K562 (cell line): ENCODE results near the gene PLCB3. TPM values are rescaled to one million over a fixed set of nuclear protein-coding genes. Genes with fewer than 3 reads are reported as not detected.

Experiments
- ATAC-seq: fragments of 200-7000 bp; cut with Tn5 transposase; 3 replicates; pipeline ENCODE4 v1.9.1; 2020; ENCODE audit warnings: moderate library complexity
- BruUV-seq: library from RNA; stranded (reverse); fragments of 400-500 nt; replicated peaks from 2 replicates; lab custom pipeline; 2021; lab: Mats Ljungman, UMichigan
- CTCF ChIA-PET: fragments of 300-600 bp; formaldehyde crosslinking; extraction: SDS; loops from one replicate; lab custom pipeline; 2021; ENCODE audit warnings: low intra/inter-chr PET ratio; lab: Yijun Ruan, JAX
- POLR2A ChIA-PET: fragments of 300-600, 350-650 bp; sonication (Branson Sonifier 250); formaldehyde crosslinking; extraction: SDS; loops from one replicate; lab custom pipeline; 2021; ENCODE audit warnings: antibody characterized with exemption, inconsistent platforms; lab: Yijun Ruan, JAX
- DNase-seq, 4 experiments: peaks; one replicate each; pipeline versions ENCODE4 v3.0.0 to v3.0.0-alpha.2; 2011 to 2018; ENCODE audit warnings: low spot score in 3 of 4, mixed read lengths in 3 of 4; ENCODE audit errors: extremely low read depth in 1 of 4
- FAIRE-seq: peaks from 2 replicates; lab custom pipeline; 2011; peaks lifted over from hg19 to GRCh38; lab: Jason Lieb, UNC
- H2AFZ ChIP-seq: 2 replicates; pipeline ENCODE4 v1.6.0; 2011; ENCODE audit warnings: low read depth, low read length, control low read depth, inconsistent platforms
- H3K27ac ChIP-seq: fragments of 200-600 bp; 3 replicates; pipeline ENCODE4 v1.8.0; 2011; ENCODE audit warnings: low read depth, mild to moderate bottlenecking, control low read depth, inconsistent platforms, low read length, moderate library complexity, mixed read lengths; ENCODE audit errors: extremely low read depth
- H3K27me3 ChIP-seq, 2 experiments: fragments of 300-600 bp in 1 of 2; 2 replicates in 1 of 2; 3 replicates in 1 of 2; pipeline versions ENCODE4 v1.6.0 to v1.8.0; 2011; ENCODE audit warnings: inconsistent platforms in 2 of 2, low read length in 2 of 2, mild to moderate bottlenecking in 1 of 2, mixed read lengths in 1 of 2, moderate library complexity in 1 of 2; ENCODE audit not compliant: control insufficient read depth in 2 of 2, insufficient read depth in 2 of 2
- H3K36me3 ChIP-seq: fragments of 300-600 bp; 3 replicates; pipeline ENCODE4 v1.8.0; 2011; ENCODE audit warnings: mild to moderate bottlenecking, low read length, inconsistent platforms; ENCODE audit not compliant: control insufficient read depth, insufficient read depth
- H3K4me1 ChIP-seq, 2 experiments: fragments of 200-600 bp in 1 of 2; replicated peaks in 1 of 2; 2 replicates in 1 of 2; 3 replicates in 1 of 2; pipeline versions ENCODE4 v1.5.1 to v1.8.0; 2011; ENCODE audit warnings: inconsistent platforms in 2 of 2, low read length in 2 of 2, mild to moderate bottlenecking in 1 of 2, mixed read lengths in 1 of 2, moderate library complexity in 1 of 2; ENCODE audit not compliant: control insufficient read depth in 2 of 2, insufficient read depth in 2 of 2
- H3K4me2 ChIP-seq: 2 replicates; pipeline ENCODE4 v1.6.1; 2011; ENCODE audit warnings: low read length, control low read depth, inconsistent platforms, mixed read lengths; ENCODE audit not compliant: insufficient read depth
- H3K4me3 ChIP-seq: fragments of 200-600 bp; sonication (generic), shearing (Covaris generic); 2 replicates; pipeline ENCODE4 v1.5.1; 2016; ENCODE audit warnings: control low read depth, inconsistent platforms
- H3K79me2 ChIP-seq: fragments of 200-600 bp; 3 replicates; pipeline ENCODE4 v1.8.0; 2011; ENCODE audit warnings: low read length, inconsistent platforms; ENCODE audit not compliant: control insufficient read depth, insufficient read depth
- H3K9ac ChIP-seq, 2 experiments: 2 replicates each; pipeline versions ENCODE4 v1.6.0 to v1.6.1; 2011; ENCODE audit warnings: low read depth in 2 of 2, low read length in 2 of 2, control low read depth in 1 of 2, inconsistent platforms in 1 of 2, mild to moderate bottlenecking in 1 of 2, mixed read lengths in 1 of 2; ENCODE audit not compliant: insufficient read depth in 1 of 2
- H3K9me1 ChIP-seq: one replicate; pipeline ENCODE4 v1.6.0; 2011; ENCODE audit warnings: inconsistent platforms, mild to moderate bottlenecking, low read length, moderate library complexity; ENCODE audit not compliant: control insufficient read depth, insufficient read depth
- H3K9me3 ChIP-seq: replicated peaks from 2 replicates; pipeline ENCODE4 v1.5.1; 2011; ENCODE audit warnings: low read depth, low read length, inconsistent platforms; ENCODE audit not compliant: control insufficient read depth, insufficient read depth
- H4K20me1 ChIP-seq: replicated peaks from 2 replicates; pipeline ENCODE4 v1.6.1; 2011; ENCODE audit warnings: low read length, inconsistent platforms, mixed read lengths; ENCODE audit not compliant: control insufficient read depth, insufficient read depth
- ARID2 ChIP-seq: fragments of 450-650 bp; IDR thresholded peaks from 2 replicates; pipeline ENCODE4 v1.6.1; 2017; ENCODE audit warnings: antibody characterized with exemption, mild to moderate bottlenecking
- CCAR2 ChIP-seq: fragments of 200-400 bp; formaldehyde crosslinking; IDR thresholded peaks from 2 replicates; pipeline ENCODE4 v1.6.1; 2017; ENCODE audit warnings: mild to moderate bottlenecking, low read depth, low read length
- POLR2G ChIP-seq: fragments of 200-400 bp; formaldehyde crosslinking; IDR thresholded peaks from 2 replicates; pipeline ENCODE4 v1.6.1; 2017; ENCODE audit warnings: low read depth, mild to moderate bottlenecking, antibody characterized with exemption, low read length, moderate library complexity
- RBFOX2 ChIP-seq: fragments of 200-400 bp; formaldehyde crosslinking; IDR thresholded peaks from 2 replicates; pipeline ENCODE4 v1.6.1; 2017; ENCODE audit warnings: low read depth, mild to moderate bottlenecking, low read length, moderate library complexity
- TCFL5 ChIP-seq: fragments of 250-450 bp; sonication (Bioruptor Pico); conservative IDR thresholded peaks from 2 replicates; pipeline ENCODE4 v1.6.1; 2021; ENCODE audit warnings: mild to moderate bottlenecking, moderate library complexity, matching md5 sums
- WGBS: fragments of 100-300 bp; shearing (Covaris generic); methylation state at CpG from one replicate; pipeline ENCODE4 v1.1.6; 2016; ENCODE audit warnings: low coverage, mixed read lengths; ENCODE audit not compliant: insufficient coverage; ENCODE audit errors: missing lambda C conversion rate; 5-methylcytosine and 5-hydroxymethylcytosine counted together
- in situ Hi-C: fragments of 300-500 bp; cut with MboI; formaldehyde crosslinking; loops from 4 replicates; pipeline ENCODE4 v1.15.0; 2018; ENCODE audit warnings: inconsistent platforms, mixed read lengths
- intact Hi-C: fragments of 100-400 bp; cut with micrococcal nuclease; formaldehyde crosslinking; loops from 2 replicates; pipeline ENCODE4 v1.14.2; 2022
- polyA plus RNA-seq, 8 experiments: library from polyadenylated mRNA; depleted of rRNA in 4 of 8; stranded (reverse) in 5 of 8; unstranded in 3 of 8; fragments of >200 nt; fragmentation: Nextera tagmentation in 2 of 8; fragmentation: Illumina TruSeq in 1 of 8; extraction: Ambion mirVana in 2 of 8; extraction: Trizol in 1 of 8; gene quantifications; 2 replicates each; pipeline versions ENCODE4 v1.2.1 to v1.2.3, GENCODE V29; 2011 to 2014; ENCODE audit warnings: inconsistent platforms in 1 of 8, missing spikeins in 1 of 8
- total RNA-seq, 7 experiments: library from RNA; depleted of rRNA in 6 of 7; stranded (reverse); fragments of >200 nt in 6 of 7; fragmentation: Illumina TruSeq in 2 of 7; extraction: Trizol in 2 of 7; gene quantifications; 2 replicates each; pipeline versions ENCODE4 v1.2.1 to v1.2.3, GENCODE V29; 2011 to 2021; ENCODE audit warnings: low replicate concordance in 1 of 7
- TF ChIP-seq, protein P1 (sequence below): fragments of 250-450 bp; sonication (Bioruptor Pico); IDR thresholded peaks from 2 replicates; pipeline ENCODE4 v1.9.0; 2021; ENCODE audit warnings: mild to moderate bottlenecking, inconsistent platforms

Gene PLCB3
- total and polyA plus RNA-seq, 9 of the 15 experiments (the other 6 are each of a cell fraction or from before 2014, with no cell fraction given), result 0.31 to 44.8 (median 14.6) TPM

DNA sequence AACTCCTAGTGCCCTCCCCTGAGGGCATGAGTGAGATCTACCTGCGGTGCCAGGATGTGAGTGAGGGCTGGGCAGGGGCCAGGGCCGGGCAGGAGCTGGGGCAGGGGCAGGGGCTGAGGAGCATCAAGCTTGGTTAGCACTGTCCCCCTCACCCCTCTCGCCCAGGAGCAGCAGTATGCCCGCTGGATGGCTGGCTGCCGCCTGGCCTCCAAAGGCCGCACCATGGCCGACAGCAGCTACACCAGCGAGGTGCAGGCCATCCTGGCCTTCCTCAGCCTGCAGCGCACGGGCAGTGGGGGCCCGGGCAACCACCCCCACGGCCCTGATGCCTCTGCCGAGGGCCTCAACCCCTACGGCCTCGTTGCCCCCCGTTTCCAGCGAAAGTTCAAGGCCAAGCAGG lies 31.1 kb upstream of the PLCB3 start:
- no peaks in the 10 kb centered on the region for H3K9me3 ChIP-seq
- H3K4me3 ChIP-seq, result no peak overlapping the region
- H3K4me2 ChIP-seq, result no peak overlapping the region
- ATAC-seq (no peak), DNase-seq (no peak), FAIRE-seq (no peak)
- intact Hi-C loops (no loop called here), in situ Hi-C loops (no loop called here)
- H3K27ac ChIP-seq, result no peak overlapping the region
- H3K4me1 ChIP-seq, result peaks cover 0 to 37% of the 10 kb centered on the region in 2 experiments; a peak in 3 of 5 replicates
- no peak overlapping the region for H3K9ac ChIP-seq
- WGBS, result 89% methylated on average over 14 of the region's 17 CpGs
- peaks cover 5% of the 10 kb centered on the region for H3K79me2 ChIP-seq
- TF ChIP-seq CCAR2, result no peak
- peak; percentile 59 for TF ChIP-seq RBFOX2
- TF ChIP-seq TCFL5 (CRISPR knock-in tag), result no peak
- no peak for TF ChIP-seq ARID2
- TF ChIP-seq, protein P1, sequence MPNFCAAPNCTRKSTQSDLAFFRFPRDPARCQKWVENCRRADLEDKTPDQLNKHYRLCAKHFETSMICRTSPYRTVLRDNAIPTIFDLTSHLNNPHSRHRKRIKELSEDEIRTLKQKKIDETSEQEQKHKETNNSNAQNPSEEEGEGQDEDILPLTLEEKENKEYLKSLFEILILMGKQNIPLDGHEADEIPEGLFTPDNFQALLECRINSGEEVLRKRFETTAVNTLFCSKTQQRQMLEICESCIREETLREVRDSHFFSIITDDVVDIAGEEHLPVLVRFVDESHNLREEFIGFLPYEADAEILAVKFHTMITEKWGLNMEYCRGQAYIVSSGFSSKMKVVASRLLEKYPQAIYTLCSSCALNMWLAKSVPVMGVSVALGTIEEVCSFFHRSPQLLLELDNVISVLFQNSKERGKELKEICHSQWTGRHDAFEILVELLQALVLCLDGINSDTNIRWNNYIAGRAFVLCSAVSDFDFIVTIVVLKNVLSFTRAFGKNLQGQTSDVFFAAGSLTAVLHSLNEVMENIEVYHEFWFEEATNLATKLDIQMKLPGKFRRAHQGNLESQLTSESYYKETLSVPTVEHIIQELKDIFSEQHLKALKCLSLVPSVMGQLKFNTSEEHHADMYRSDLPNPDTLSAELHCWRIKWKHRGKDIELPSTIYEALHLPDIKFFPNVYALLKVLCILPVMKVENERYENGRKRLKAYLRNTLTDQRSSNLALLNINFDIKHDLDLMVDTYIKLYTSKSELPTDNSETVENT, result no peak
- peak; percentile 57; the same call in 1 of the 2 replicates for TF ChIP-seq POLR2G
- H3K36me3 ChIP-seq, result peaks cover 81% of the 10 kb centered on the region
- no TSS peak for BruUV-seq
- no peaks in the 10 kb centered on the region for H4K20me1 ChIP-seq
- POLR2A ChIA-PET, result interaction anchor here (7.0 kb wide), 1 partner anchor 13 kb away, joined by 57 read pairs; the partner anchor contains the start of gene FERMT3
- H3K27me3 ChIP-seq, result no peaks in the 10 kb centered on the region
- CTCF ChIA-PET, result no interaction called here
- H2AFZ ChIP-seq, result no peak overlapping the region
- peaks cover 5% of the 10 kb centered on the region for H3K9me1 ChIP-seq
